ENCODE measurements around the gene CWC15. TPM values are rescaled to one million over a fixed set of nuclear protein-coding genes. Genes with fewer than 3 reads are reported as not detected.

Gene CWC15
- total and polyA plus RNA-seq, 9 of the 15 experiments (the other 6 are each of a cell fraction or from before 2014, with no cell fraction given), result 47.3 to 168 (median 89.2) TPM

DNA sequence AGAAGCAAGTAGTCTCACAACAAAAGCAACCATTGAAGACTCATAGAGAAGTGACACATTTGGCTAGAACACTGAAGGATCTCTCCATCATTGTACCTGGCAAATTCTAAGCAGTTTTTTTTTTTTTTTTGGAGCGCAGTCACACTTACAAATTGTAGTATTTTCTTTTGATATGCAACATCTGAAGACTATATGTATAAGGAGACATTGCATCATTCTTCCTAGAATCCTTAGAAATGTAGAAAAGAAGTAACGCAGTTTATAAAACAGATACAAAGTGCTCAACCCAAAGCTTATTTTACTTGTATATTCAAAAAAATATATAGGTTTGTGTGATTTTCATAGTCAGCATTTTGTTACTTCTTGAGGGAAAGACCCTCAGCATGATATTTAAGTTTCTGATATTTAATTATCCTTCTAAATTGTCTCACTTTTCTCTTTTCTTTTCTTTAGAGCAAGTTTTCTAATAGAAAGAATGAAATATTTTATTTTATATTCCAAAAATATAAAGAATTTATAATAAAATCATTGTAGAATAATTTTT lies 20.1 kb upstream of the CWC15 start:
- FAIRE-seq, result no peak

More for the DNA sequence above, 20.1 kb upstream of the CWC15 start:
- CTCF ChIA-PET (ENCODE audit: low intra/inter-chr PET ratio), result interaction anchor here (0.6 kb wide), 1 partner anchor 288 kb away, joined by 3 read pairs; no protein-coding TSS in a partner anchor
- Histone ChIP-seq H3K27ac (ENCODE audit: extremely low read depth, low read depth, low read length) (no peak overlapping the region), H3K9me3 (replicated peaks; ENCODE audit: control insufficient read depth, insufficient read depth, low read depth, low read length) (no peaks in the 10 kb centered on the region), H3K9ac (ENCODE audit: insufficient read depth in 1 of 2, low read depth in 2 of 2, low read length in 2 of 2) (no peak overlapping the region), H4K20me1 (replicated peaks; ENCODE audit: control insufficient read depth, insufficient read depth, low read length) (no peaks in the 10 kb centered on the region), H3K4me2 (ENCODE audit: insufficient read depth, low read length) (no peak overlapping the region), H2AFZ (ENCODE audit: low read depth, low read length) (no peak overlapping the region), H3K27me3 (ENCODE audit: control insufficient read depth in 2 of 2, insufficient read depth in 2 of 2, low read length in 2 of 2) (peaks cover 0 to 2% of the 10 kb centered on the region in 2 experiments; a peak in 1 of 5 replicates), H3K4me1 (replicated peaks in 1 of 2; ENCODE audit: control insufficient read depth in 2 of 2, insufficient read depth in 2 of 2, low read length in 2 of 2) (peaks cover 0 to 4% of the 10 kb centered on the region in 2 experiments; a peak in 2 of 5 replicates), H3K9me1 (ENCODE audit: control insufficient read depth, insufficient read depth, low read length) (no peaks in the 10 kb centered on the region), H3K4me3 (no peak overlapping the region), H3K36me3 (ENCODE audit: control insufficient read depth, insufficient read depth, low read length) (no peaks in the 10 kb centered on the region), H3K79me2 (ENCODE audit: control insufficient read depth, insufficient read depth, low read length) (no peaks in the 10 kb centered on the region)
- in situ Hi-C loops (cut with MboI), result no loop called here
- ATAC-seq, result no peak
- POLR2A ChIA-PET, result no interaction called here
- 5% methylated on average over 2 of the region's 2 CpGs for WGBS (ENCODE audit: insufficient coverage, low coverage, missing lambda C conversion rate)
- TF ChIP-seq ZNF316 (IDR thresholded peaks at IDR 0.05), result peak; percentile 87
- no peak for TF ChIP-seq PYGO2 (tag; IDR thresholded peaks at IDR 0.05)
- TF ChIP-seq MAFK (IDR thresholded peaks at IDR 0.05; ENCODE audit: low read length), result peak; percentile 44; the same call in 1 of the 2 replicates
- peak; percentile 57; the same call in 1 of the 2 replicates for TF ChIP-seq MAFF (IDR thresholded peaks at IDR 0.05; ENCODE audit: low read length)
- no peak for TF ChIP-seq NRF1 (conservative IDR thresholded peaks at IDR 0.05 in 1 of 2, IDR thresholded peaks at IDR 0.05 in 1 of 2)
- TF ChIP-seq CEBPG (CRISPR knock-in tag; IDR thresholded peaks at IDR 0.05), result no peak
- TF ChIP-seq CEBPG (tag; conservative IDR thresholded peaks at IDR 0.05 in 1 of 2, IDR thresholded peaks at IDR 0.05 in 1 of 2), result peak in 1 of 2 experiments; percentile 71; a peak in 2 of 4 replicates
- TF ChIP-seq C11orf30 (IDR thresholded peaks at IDR 0.05; ENCODE audit: low read depth), result peak; percentile 69
- no peak for TF ChIP-seq PTRF (tag; IDR thresholded peaks at IDR 0.05)
- TF ChIP-seq, protein P1, sequence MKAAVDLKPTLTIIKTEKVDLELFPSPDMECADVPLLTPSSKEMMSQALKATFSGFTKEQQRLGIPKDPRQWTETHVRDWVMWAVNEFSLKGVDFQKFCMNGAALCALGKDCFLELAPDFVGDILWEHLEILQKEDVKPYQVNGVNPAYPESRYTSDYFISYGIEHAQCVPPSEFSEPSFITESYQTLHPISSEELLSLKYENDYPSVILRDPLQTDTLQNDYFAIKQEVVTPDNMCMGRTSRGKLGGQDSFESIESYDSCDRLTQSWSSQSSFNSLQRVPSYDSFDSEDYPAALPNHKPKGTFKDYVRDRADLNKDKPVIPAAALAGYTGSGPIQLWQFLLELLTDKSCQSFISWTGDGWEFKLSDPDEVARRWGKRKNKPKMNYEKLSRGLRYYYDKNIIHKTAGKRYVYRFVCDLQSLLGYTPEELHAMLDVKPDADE (conservative IDR thresholded peaks at IDR 0.05; ENCODE audit: control insufficient read depth, low read depth, low read length), result no peak
- TF ChIP-seq, protein P2, sequence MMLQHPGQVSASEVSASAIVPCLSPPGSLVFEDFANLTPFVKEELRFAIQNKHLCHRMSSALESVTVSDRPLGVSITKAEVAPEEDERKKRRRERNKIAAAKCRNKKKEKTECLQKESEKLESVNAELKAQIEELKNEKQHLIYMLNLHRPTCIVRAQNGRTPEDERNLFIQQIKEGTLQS (IDR thresholded peaks at IDR 0.05), result peak; percentile 55
- TF ChIP-seq, protein P2 (CRISPR knock-in tag; conservative IDR thresholded peaks at IDR 0.05), result no peak
- TF ChIP-seq CEBPB (tag; IDR thresholded peaks at IDR 0.05), result peak; percentile 34
- no peak for TF ChIP-seq PCBP1 (IDR thresholded peaks at IDR 0.05; ENCODE audit: low read depth, low read length, poor library complexity, severe bottlenecking)
- TF ChIP-seq MAFG (tag; conservative IDR thresholded peaks at IDR 0.05), result peak; percentile 64
- intact Hi-C loops (cut with micrococcal nuclease), result no loop called here
- no peak for DNase-seq (ENCODE audit: extremely low read depth in 1 of 4, low spot score in 3 of 4)
- no TSS peak for BruUV-seq (replicated peaks)
